Subcutaneous adipose tissue (tissue), 4 donors: ENCODE data around the gene PLXNA2. TPM values are rescaled to one million over a fixed set of nuclear protein-coding genes. Genes with fewer than 3 reads are reported as not detected.

Source experiments
- total RNA-seq, 4 donors: library from RNA; depleted of rRNA; stranded (reverse); fragments of >200 nt; gene quantifications; one replicate each; pipeline ENCODE4 v1.1.0, GENCODE V29; 2016
- TF ChIP-seq, protein P1 (sequence below): fragments of 450-650 bp; IDR thresholded peaks from one replicate; pipeline ENCODE4 v1.5.1; 2016; ENCODE audit warnings: low read depth, mild to moderate bottlenecking, control low read depth, antibody characterized with exemption, moderate library complexity

The PLXNA2 gene
- total RNA-seq, 4 donors from 2014 or later, result 6.8 to 37.5 (median 14.3) TPM

DNA sequence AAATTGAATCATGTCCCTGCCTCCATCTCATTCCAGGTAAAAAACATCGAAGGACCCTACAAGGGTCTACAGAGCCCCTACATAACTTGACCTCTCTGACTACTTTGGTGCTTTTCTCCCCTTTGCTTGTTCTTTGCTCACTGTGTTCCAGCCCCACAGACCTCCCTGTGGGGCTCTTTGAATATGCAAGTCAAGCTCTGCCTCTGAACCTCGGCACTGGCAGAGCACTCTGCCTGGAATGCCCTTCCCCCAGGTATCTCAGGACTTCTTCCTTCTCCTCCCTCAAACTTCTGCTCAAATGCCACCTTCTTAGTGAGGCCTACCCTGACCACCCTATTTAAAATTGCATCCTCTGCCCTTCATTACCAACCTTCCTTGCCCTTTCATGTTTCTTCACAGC, 245.5 kb downstream of the PLXNA2 start:
- TF ChIP-seq, protein P1, sequence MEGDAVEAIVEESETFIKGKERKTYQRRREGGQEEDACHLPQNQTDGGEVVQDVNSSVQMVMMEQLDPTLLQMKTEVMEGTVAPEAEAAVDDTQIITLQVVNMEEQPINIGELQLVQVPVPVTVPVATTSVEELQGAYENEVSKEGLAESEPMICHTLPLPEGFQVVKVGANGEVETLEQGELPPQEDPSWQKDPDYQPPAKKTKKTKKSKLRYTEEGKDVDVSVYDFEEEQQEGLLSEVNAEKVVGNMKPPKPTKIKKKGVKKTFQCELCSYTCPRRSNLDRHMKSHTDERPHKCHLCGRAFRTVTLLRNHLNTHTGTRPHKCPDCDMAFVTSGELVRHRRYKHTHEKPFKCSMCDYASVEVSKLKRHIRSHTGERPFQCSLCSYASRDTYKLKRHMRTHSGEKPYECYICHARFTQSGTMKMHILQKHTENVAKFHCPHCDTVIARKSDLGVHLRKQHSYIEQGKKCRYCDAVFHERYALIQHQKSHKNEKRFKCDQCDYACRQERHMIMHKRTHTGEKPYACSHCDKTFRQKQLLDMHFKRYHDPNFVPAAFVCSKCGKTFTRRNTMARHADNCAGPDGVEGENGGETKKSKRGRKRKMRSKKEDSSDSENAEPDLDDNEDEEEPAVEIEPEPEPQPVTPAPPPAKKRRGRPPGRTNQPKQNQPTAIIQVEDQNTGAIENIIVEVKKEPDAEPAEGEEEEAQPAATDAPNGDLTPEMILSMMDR, result no peak

DNA sequence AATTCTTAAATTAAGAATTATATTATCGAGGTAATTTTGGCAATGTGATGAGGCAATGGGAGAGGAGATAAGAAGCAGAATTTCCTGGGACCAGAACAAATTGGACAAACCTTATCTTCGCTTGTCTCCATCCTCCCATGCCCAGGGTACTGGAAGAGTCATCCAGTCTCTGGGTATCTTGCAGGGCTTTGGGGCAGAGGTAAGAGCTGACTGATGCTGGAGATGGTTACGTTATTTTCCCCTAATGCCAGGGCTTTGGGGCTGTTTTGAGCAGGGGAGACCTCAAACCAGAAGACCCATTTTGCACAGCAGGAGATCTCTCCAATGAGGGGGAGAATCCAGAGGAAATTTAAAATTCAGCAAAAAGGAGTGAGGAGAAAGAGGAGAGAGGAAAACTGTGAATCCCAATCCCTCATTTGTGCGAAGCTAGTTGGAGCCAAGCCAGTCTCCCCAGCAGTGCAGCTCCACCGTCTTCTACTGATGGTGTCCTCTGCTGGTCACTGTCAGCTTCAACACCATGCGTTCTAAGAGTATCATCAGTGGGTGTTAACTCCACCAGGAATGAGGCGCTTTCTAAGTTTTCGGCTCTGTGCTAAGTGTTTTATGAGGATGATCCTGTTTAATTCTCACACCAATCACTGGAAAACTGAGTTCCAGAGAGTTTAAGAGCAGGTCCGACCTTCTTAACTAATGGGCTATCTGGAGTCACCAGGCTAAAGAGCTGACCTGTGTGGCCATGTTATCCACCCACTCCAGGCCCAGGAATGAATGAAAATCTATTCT, 246.5 kb downstream of the PLXNA2 start:
- TF ChIP-seq, protein P1, result no peak

DNA sequence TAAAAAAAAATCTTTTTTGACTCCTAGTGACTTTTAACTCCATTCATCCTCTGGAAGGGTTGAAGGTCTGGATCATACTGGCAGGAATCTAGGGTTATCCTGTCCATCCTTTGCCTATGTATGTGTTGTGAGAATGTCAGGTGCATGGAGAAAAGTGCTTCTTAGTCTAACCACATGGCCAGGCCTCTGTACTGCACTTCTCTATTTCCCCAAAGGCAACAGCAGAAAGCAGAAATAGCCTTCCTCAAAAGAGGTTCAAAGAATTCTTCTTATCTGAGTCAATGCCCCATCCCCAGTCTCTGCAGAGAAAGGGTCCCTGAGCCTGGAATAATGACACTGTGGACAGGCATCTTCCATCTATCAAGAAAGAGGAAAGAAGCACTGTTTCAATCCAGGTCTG, 247.5 kb downstream of the PLXNA2 start:
- TF ChIP-seq, protein P1, result no peak

DNA sequence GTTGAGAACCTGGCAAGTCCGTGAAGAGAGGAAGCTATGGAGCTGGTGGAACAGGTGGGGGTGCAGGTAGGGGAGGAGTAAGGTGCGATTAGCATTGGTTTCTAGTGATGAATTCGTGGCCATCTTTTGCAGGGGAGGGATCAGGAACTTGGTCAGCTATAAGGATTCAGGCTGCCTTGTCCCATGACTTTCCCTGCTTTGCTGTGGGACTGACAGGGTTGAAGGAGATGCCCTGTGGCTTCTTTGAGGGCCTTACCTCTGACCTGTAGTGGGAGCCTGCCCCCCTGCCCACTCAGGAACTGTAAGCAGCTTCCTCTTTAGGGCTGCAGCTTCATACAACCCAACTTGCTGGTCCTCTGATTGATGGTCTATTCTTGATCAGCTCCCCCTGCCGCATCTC, 248.6 kb downstream of the PLXNA2 start:
- TF ChIP-seq, protein P1, result no peak

DNA sequence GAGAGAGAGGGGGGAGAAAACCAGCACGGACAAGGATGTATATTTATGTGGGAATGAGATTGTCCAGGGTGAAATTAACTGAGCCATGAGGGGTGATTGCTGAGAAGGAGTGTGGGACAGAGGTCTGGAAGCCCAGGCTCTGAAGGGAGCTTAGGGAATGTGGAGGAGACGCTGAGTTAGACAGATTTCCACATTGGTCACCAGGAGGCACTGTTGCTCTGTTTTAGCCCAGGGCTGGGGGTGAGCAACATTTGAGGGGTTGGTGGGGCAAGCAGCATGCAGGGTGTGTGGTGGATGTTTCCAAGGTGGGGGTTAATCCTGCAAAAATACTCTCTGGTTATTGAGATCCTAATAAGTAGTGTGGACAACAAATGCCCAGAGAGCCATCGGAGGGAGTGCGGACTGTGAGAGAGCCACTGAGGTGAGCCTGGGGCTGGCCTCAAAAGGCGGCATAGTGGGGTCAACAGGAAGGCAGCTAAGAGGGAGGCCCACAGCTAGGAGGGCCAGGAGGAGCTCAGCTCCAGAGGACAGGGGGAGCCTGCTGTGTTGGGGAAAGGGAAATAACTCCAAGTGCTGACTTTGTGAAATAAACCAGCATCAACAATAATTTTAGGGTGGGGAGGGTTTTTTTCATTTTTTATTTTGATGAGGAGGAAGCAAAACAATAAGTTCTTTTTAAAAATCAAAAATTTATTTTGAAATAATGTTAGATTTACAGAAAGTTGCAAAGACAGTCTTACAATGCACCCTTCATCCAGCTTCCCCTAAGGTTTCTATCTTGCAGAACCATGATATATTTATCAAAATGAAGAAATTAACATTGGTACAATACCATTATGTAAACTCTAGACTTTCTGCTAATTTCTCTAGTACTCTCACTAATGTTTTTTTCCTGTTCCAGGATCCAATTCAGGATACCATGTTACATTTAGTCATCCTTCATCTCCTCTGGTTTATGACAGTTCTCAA, 250.4 kb downstream of the PLXNA2 start:
- TF ChIP-seq, protein P1, result no peak

DNA sequence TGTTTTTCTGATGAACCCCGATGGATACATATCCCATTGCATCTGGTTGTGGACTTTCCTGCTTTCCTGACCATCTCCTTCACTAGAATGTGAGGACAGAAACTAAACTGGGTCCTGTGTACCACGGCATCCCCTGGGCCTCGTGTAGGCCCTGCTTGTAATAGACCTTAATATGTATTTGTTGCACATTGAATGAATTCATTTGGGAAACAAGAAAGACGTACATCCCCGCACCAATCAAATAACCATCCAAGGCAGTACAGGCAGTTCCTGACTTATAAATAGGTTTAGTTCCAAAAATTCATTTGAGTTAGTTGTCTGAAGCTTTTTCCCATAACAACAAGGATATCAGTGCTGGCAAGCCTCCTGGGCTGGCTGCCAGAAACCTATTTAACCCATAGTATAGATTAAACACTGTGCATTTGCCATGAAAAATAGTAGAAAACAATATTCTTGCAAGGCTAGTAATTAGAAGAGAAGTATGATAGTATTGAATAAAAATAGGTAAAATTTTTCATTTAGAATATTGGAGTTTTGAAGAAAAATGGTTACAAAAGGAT, 251.4 kb downstream of the PLXNA2 start:
- TF ChIP-seq, protein P1, result no peak
